Activated T-cell treated with anti-CD3 and anti-CD28 coated beads for 48 hours (primary cell): ENCODE data around the gene SRRM1.
A peak's percentile ranks its signal among the peaks of the same experiment; 100 is the strongest.
"Not testable (repeated sequence)": the region's sequence is repeated elsewhere in the genome, so short reads cannot be mapped to it uniquely, and the experiment has no call there.

Experiments
- DNase-seq: peaks from one replicate; pipeline ENCODE4 v3.0.0-alpha.2; 2020; ENCODE audit warnings: low read depth

Gene SRRM1

GRCh38 chr1:24695202-24695974 lies 52.3 kb downstream of the SRRM1 start:
- DNase-seq: no peak

- DNase-seq: no peak
Measured at GRCh38 chr1:24696041-24696755, 53.1 kb downstream of the SRRM1 start.

DNA sequence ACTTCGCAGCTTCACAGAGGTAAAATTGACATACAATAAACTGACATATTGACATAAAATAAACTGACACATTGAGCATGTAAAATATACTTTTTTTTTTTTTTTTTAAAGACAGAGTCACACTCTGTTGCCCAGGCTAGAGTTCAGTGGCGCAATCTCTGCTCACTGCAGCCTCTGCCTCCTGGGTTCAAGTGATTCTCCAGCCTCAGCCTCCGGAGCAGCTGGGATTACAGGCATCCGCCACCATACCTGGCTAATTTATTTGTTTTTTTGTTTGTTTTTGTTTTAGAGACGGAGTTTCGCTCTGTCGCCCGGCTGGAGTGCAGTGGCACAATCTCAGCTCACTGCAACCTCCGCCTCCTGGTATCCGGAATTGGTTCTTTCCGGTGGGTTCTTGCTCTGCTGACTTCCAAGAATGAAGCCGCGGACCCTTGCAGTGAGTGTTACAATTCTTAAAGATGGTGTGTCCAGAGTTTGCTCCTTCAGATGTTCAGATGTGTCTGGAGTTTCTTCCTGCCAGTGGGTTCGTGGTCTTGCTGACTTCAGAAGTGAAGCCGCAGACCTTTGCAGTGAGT lies 53.7 kb downstream of the SRRM1 start:
- no peak for DNase-seq

GRCh38 chr1:24697453-24698001 lies 54.4 kb downstream of the SRRM1 start:
- DNase-seq: not testable (repeated sequence)

DNA sequence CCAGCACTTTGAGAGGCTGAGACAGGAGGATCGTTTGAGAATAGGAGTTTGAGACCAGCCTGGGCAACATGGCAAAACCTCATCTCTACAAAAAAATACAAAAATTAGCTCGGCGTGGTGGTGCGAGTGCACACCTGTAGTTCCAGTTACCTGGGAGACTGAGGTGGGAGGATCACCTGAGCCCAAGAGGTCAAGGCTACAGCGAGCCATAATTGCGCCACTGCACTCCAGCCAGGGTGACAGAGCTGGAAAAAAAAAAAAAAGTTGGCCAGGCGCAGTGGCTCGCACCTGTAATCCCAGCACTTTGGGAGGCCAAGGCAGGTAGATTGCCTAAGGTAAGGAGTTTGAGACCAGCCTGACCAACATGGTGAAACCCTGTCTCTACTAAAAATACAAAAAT lies 55.2 kb downstream of the SRRM1 start:
- not testable (repeated sequence) for DNase-seq

DNA sequence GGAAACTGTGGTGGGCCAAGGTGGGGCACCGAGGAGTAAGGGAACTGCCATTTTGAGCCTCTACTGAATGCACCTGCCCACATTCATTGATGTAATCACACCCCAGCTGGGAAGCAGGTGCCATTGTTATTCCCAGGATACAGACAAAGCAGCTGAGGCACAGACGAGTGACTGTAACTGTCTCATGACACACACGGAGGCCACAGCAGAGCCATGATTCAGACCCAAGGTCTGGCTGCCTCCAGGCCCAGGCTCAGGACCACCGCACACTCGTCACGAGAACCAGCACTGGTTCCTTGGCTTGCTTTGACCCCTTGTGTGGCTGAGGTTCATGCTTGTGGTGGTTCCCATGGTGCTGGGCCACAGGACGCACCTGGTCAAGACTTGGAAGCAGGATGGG lies 56.5 kb downstream of the SRRM1 start:
- no peak for DNase-seq

DNA sequence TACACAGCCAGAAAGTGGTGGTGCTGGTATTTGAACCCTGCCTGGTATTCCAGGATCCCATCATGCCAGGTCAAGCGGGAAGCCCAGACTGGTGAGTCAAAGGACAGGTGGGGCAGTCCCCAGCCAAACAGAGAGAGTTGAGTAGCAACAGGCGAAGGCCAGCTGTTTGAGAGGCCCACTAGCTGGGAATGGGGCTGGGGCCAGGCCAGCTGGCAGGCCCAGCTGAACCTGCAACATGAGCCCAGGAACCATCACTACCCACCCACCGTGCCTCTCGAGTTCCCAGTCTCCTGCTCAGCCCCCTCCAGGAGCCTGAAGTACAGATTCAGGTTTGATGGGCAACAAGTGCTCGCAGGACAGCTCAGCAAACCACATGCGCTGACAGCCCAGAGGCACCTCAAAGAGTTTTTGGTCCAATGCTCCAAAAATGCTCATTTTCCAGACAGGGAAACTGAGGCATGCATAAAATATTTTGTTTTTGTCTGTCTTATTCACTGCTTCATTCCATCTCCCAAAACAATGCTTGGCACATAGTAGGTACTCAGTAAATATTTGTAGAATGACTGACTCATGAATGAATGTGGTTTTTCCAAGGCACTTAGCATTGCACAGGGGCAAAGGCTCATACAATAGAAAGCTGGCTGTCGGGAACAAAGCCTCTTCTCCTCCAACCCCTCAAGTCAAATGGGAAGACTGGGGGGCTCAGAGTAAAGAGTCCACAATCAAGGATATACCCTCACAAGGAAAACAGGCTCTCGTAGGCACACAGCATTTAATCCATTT lies 59.6 kb downstream of the SRRM1 start:
- DNase-seq: no peak

- no peak for DNase-seq
Measured at GRCh38 chr1:24704411-24705259, 61.5 kb downstream of the SRRM1 start.

- DNase-seq: peak; percentile 14
Measured at GRCh38 chr1:24705260-24706073, 62.4 kb downstream of the SRRM1 start.

- DNase-seq: not testable (repeated sequence)
Measured at GRCh38 chr1:24706074-24706389, 62.9 kb downstream of the SRRM1 start.

DNA sequence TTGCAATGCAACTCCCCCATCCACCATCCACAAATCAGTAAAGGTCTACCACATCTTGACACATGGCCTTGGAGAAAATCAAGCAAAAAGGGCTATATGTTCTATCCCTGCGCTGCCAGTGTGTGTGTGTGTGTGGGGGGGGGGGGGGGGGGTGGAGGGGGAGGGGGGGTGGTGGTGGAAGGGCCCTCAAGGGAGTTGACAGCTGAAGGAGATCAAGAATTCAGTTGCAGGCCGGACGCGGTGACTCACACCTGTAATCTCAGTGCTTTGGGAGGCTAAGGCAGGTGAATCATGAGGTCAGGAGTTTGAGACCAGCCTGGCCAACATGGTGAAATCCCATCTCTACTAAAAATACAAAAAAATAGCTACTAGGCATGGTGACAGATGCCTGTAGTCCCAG lies 64.6 kb downstream of the SRRM1 start:
- DNase-seq: no peak

DNA sequence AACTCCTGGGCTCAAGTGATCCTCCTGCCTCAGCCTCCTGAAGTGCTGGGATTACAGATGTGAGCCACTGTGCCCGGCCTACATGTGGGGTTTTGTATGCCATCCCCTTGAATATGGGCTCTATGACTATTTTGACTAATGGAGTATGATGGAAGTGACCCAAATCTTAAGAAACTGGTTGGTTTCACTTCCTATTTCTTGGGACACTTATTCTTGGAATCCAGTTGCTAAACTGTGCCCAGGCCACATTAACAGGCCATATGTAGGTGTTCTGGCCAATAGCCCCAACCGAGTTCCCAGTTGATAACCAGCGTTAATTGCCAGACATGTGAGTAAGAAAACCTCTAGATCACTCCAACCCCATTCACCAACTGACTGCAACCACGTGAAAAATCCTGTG lies 65.8 kb downstream of the SRRM1 start:
- DNase-seq: no peak

- no peak for DNase-seq
Measured at GRCh38 chr1:24709791-24710441, 66.8 kb downstream of the SRRM1 start.

- no peak for DNase-seq
Measured at GRCh38 chr1:24711329-24711728, 68.2 kb downstream of the SRRM1 start.

DNA sequence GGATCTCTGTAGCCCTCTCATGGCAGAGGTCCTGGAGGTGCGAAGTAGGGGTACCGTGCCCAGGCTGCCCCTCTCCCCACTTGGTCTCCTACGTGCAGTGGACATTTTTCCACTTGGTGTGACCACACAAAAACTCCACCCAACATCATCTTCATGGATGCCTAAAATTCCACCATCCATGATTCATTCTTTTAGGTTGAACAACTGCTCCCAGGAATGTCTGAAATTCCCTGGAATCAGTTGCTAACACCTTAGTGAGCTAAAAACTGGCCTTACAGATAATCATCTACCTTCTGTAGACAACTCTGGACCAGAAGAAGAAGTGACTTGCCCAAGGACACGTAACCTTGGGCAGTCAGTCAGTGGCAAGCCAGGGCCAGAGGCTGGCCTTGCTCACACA lies 70.1 kb downstream of the SRRM1 start:
- no peak for DNase-seq

- DNase-seq: no peak
Measured at GRCh38 chr1:24713736-24714135, 70.6 kb downstream of the SRRM1 start.

GRCh38 chr1:24714859-24715520 lies 71.9 kb downstream of the SRRM1 start:
- peak; percentile 33 for DNase-seq

DNA sequence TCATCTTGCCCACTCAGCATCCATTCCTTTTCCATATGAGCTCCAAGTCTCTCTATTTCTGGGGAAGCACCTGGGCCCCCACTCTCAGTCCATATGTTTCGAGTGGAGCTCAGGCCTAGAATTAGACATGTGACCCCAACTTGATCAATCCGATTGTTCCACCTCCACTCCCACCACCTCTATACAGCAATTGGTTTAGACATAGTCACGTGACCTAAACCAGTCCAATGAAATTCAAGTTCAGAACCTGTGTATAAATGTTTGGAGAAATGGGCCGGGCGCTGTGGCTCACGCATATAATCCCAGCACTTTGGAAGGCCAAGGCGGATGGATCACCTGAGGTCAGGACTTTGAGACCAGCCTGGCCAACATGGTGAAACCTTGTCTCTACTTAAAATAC lies 72.6 kb downstream of the SRRM1 start:
- DNase-seq: no peak

DNA sequence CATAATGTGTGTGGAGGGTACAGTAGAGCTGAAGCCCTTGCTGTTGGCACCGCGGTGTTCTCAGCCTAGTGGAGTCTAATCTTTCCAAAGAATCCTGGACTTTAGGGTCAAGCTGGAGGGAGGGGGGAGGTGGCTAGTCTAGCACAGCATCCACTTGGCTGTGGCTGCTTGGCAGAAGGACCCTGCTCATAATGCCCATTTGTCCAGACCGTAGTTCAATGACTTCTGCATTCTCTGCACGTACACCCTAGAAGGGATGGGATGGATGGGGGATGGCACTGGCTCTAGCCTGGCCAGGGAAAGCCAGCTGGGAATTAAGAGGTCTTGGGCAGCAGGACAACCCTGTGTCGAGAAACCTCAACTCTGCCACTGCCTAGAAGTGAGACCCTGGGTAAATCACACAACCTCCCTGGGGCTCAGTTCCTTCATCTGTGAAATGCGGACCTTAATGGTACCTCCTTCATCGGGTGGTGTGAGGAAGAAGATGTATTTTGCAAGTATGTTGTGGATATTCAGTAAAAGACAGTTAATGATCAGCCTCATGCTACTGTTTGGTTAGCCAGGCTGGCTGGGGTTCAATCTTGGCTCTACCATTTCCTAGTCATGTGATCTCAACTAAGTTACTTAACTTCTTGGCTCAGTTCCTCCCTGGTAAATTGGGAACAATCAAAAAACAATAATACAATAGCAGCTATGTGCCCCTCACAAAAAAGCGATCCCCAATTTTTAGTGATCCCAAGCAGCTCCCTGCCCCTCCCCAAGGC lies 75.0 kb downstream of the SRRM1 start:
- DNase-seq: no peak
